GM21367 (cell line): ENCODE results near the gene C3orf20.

Source experiments
- ATAC-seq: cut with Tn5 transposase; IDR thresholded peaks from one replicate; pipeline ENCODE4 v1.9.1; 2021; ENCODE audit not compliant: unreplicated experiment

C3orf20 gene

GRCh38 chr3:14810070-14810791, 135.3 kb downstream of the C3orf20 start:
- no peak for ATAC-seq

DNA sequence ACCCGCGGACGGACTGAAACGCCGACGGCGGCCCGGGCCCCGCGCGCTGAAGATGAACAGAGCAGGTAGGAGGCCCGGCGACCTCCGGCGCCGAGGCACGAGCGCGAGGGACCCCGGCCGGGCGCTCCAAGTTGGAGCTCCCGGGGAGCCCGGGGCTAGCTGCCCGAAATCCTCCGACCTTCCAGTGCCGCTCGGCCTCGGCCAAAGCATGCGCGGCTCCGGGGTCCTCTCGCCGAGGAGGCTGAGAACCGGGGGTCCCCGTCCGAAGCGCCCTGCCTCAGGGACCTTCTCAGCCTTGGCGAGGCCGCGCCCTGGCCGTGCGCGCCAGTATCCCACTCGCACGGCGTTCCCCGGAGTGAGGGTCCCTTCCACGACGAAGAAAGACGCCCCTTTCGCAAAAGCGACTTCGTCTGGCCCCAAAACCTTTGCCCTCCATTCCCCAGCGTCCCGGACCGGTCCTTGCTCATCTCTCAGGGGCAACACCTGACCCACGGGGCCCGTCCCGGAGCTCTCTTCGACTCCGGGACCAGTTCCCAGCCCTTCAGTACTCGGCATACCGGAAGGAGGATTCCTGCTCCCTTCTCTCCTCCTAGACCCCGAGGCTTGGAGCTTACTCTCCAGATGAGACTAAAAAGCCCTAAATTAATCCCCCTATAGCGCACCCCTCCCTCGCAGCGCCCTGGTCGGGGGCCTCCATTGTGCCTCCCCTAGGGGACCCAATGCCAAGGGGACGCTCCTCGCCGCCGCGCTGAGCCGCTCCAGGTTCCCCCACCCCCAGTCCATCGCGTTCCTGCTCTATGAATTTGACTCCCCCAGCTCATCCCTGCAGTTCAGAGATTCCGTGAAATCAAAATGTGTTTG, 136.1 kb downstream of the C3orf20 start:
- ATAC-seq: no peak

DNA sequence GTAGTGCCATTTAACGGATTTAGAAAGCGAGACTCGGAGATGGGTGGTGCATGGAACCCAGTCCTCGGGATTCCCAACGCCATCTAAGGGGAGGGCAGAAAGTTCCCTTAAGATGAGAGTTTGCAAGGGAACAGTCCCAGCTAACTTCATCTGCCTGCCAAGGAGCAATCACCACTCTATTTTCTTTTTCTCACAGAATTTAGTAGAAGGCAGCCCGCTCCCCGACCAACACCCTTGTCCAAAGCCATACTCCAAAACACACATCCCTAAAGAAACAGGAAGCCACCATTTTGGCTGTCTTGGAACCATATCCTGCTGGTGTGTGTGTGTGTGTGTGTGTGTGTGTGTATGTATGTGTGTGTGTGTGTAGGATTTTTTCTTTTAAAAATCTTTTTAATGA, 136.7 kb downstream of the C3orf20 start:
- no peak for ATAC-seq

GRCh38 chr3:14812196-14812790, 137.4 kb downstream of the C3orf20 start:
- ATAC-seq: no peak

GRCh38 chr3:14814411-14814871, 139.5 kb downstream of the C3orf20 start:
- no peak for ATAC-seq

DNA sequence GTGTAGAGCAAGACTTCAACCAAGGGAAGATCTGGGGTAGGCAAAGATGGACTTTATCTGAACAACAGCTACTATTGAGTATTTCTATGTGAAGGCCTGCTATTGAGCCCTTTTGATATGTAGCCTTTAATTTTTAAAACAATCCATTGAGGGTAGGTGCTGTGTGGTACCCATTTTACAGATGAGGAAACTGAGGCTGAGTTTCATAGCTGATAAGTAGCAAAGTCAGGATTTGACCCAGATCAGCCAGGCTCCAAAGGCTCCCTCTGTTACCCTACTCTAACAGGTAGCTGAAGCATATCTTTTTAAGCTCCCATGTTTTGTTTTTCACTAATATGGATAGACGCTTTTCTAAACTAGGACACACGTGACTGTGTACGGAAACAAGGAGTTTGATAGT, 141.4 kb downstream of the C3orf20 start:
- no peak for ATAC-seq

- ATAC-seq: no peak
Measured at GRCh38 chr3:14818804-14819500, 144.0 kb downstream of the C3orf20 start, which contains the start of gene FGD5. Gene FGD5 (plus strand): TSS chr3:14818962. CDS start chr3:14819072, 110 bp downstream.

GRCh38 chr3:14819671-14820070, 144.7 kb downstream of the C3orf20 start:
- no peak for ATAC-seq

GRCh38 chr3:14820156-14820555, 145.2 kb downstream of the C3orf20 start:
- ATAC-seq: no peak

- ATAC-seq: no peak
Measured at GRCh38 chr3:14821151-14821550, 146.2 kb downstream of the C3orf20 start.

GRCh38 chr3:14822134-14822533, 147.2 kb downstream of the C3orf20 start:
- ATAC-seq: no peak
